ENCODE data around the gene HOXA4. TPM values are rescaled to one million over a fixed set of nuclear protein-coding genes. Genes with fewer than 3 reads are reported as not detected.

Gene HOXA4
- polyA plus RNA-seq, 3 donors, result 0.48 TPM; not detected in 2

DNA sequence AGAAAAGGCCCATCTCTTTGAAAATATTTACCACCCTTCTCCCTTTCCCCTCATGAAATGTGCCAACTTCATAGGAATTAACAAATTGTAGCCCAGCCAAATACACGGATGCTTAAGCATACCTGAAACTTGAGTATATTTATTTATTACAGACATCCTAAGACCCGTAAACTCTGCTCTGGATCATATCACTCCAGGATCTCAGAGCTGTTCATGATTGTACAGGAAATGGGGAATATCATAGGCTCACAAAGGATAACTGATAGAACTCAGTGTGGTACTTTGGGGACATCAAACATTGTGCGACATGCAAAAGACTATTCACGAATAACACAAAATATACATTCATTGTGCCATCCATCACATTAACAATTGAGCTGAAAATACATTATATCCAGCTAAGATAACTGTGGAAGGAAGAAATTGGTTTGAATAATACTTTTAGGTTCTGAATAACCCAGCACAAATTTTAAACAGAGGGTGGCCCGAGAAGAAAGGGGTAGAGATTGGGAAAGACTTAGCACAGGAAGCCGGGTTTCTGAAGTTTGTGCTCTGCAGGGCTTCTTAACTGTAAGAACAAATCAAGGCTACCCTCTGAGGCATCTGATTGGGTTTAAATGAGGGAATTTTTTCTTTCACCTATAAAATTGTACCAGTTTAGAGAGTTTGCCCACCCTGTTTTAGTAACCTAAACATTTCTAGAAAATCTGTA, 37.2 kb downstream of the HOXA4 start:
- H3K4me1 ChIP-seq (ENCODE audit: control insufficient read depth in 1 of 2, insufficient read depth in 2 of 2, low read length in 2 of 2), result peaks cover 32 to 37% of the 10 kb centered on the region in 2 donors
- peak overlapping the region in 1 of 2 donors; percentile 95 for H3K4me3 Mint-ChIP-seq
- peaks cover 0 to 14% of the 10 kb centered on the region in 2 donors for H3K9me3 ChIP-seq (replicated peaks in 1 of 2; ENCODE audit: control insufficient read depth in 1 of 2, insufficient read depth in 1 of 2, low read length in 2 of 2)
- H3K4me2 ChIP-seq (replicated peaks; ENCODE audit: extremely low read depth, low read length, poor library complexity, severe bottlenecking), result no peak overlapping the region
- H3K4me3 ChIP-seq (replicated peaks in 1 of 3; ENCODE audit: low read depth in 2 of 3, low read length in 3 of 3), result no peak overlapping the region
- no peak overlapping the region for H2AFZ ChIP-seq (ENCODE audit: insufficient read depth, low read depth, low read length, poor library complexity, severe bottlenecking)
- TF ChIP-seq, protein P1, sequence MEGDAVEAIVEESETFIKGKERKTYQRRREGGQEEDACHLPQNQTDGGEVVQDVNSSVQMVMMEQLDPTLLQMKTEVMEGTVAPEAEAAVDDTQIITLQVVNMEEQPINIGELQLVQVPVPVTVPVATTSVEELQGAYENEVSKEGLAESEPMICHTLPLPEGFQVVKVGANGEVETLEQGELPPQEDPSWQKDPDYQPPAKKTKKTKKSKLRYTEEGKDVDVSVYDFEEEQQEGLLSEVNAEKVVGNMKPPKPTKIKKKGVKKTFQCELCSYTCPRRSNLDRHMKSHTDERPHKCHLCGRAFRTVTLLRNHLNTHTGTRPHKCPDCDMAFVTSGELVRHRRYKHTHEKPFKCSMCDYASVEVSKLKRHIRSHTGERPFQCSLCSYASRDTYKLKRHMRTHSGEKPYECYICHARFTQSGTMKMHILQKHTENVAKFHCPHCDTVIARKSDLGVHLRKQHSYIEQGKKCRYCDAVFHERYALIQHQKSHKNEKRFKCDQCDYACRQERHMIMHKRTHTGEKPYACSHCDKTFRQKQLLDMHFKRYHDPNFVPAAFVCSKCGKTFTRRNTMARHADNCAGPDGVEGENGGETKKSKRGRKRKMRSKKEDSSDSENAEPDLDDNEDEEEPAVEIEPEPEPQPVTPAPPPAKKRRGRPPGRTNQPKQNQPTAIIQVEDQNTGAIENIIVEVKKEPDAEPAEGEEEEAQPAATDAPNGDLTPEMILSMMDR (IDR thresholded peaks at IDR 0.05), result no peak
- H3K36me3 ChIP-seq (replicated peaks in 1 of 2; ENCODE audit: control insufficient read depth in 1 of 2, insufficient read depth in 2 of 2, low read length in 2 of 2), result no peaks in the 10 kb centered on the region
- H4K20me1 ChIP-seq (ENCODE audit: insufficient read depth, low read length), result peaks cover 14% of the 10 kb centered on the region
- H3K4me1 Mint-ChIP-seq, result peaks cover 41% of the 10 kb centered on the region
- no peak overlapping the region for H3K9ac ChIP-seq (ENCODE audit: insufficient read depth, low read length, poor library complexity, severe bottlenecking)
- H3K27ac Mint-ChIP-seq, result no peak overlapping the region
- DNase-seq, result no peak
- WGBS (ENCODE audit: insufficient coverage), result no CpG with 5 or more reads among the region's 6 CpGs
- H3K27ac ChIP-seq (ENCODE audit: low read depth in 1 of 2, low read length in 2 of 2), result no peak overlapping the region
- peaks cover 0 to 34% (median 16%) of the 10 kb centered on the region in 7 donors for H3K9me3 Mint-ChIP-seq
- H3K27me3 ChIP-seq (ENCODE audit: control insufficient read depth in 2 of 2, insufficient read depth in 2 of 2, low read length in 2 of 2), result peaks cover 71 to 83% of the 10 kb centered on the region in 2 donors
- H3K79me2 ChIP-seq (ENCODE audit: insufficient read depth, low read length), result peaks cover 23% of the 10 kb centered on the region
- peaks cover 78 to 88% (median 81%) of the 10 kb centered on the region in 3 donors for H3K27me3 Mint-ChIP-seq (ENCODE audit: low read depth in 3 of 3)
- H3K36me3 Mint-ChIP-seq, result peaks cover 16 to 36% of the 10 kb centered on the region in 2 donors
- intact Hi-C loops (cut with micrococcal nuclease), result loop anchor here (10.0 kb wide), 1 partner anchor 59 kb away; no protein-coding TSS in a partner anchor

DNA sequence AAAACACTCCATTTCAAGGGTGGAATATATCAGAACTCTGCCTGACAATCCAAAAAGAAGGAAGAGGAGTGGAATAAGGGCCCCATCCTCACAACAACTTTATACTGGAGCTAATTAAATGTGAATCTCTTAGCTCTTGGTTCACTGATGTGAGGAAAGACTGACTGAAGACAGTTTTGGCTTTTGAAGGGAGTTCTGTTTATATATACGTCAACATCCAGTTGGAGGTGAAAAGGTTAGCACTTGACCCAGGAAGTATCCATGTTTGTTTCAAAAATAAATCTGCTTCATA, 37.8 kb downstream of the HOXA4 start:
- WGBS (ENCODE audit: insufficient coverage), result no CpG with 5 or more reads among the region's 1 CpG
- peaks cover 0 to 36% (median 18%) of the 10 kb centered on the region in 7 donors for H3K9me3 Mint-ChIP-seq
- no peak overlapping the region for H3K27ac Mint-ChIP-seq
- DNase-seq, result no peak
- Histone ChIP-seq H3K27ac (ENCODE audit: low read depth in 1 of 2, low read length in 2 of 2) (no peak overlapping the region), H3K4me3 (replicated peaks in 1 of 3; ENCODE audit: low read depth in 2 of 3, low read length in 3 of 3) (no peak overlapping the region), H3K9ac (ENCODE audit: insufficient read depth, low read length, poor library complexity, severe bottlenecking) (no peak overlapping the region), H2AFZ (ENCODE audit: insufficient read depth, low read depth, low read length, poor library complexity, severe bottlenecking) (no peak overlapping the region), H4K20me1 (ENCODE audit: insufficient read depth, low read length) (peaks cover 8% of the 10 kb centered on the region), H3K79me2 (ENCODE audit: insufficient read depth, low read length) (peaks cover 18% of the 10 kb centered on the region), H3K27me3 (ENCODE audit: control insufficient read depth in 2 of 2, insufficient read depth in 2 of 2, low read length in 2 of 2) (peaks cover 73 to 83% of the 10 kb centered on the region in 2 donors), H3K36me3 (replicated peaks in 1 of 2; ENCODE audit: control insufficient read depth in 1 of 2, insufficient read depth in 2 of 2, low read length in 2 of 2) (no peaks in the 10 kb centered on the region), H3K9me3 (replicated peaks in 1 of 2; ENCODE audit: control insufficient read depth in 1 of 2, insufficient read depth in 1 of 2, low read length in 2 of 2) (peaks cover 3 to 19% of the 10 kb centered on the region in 2 donors), H3K4me2 (replicated peaks; ENCODE audit: extremely low read depth, low read length, poor library complexity, severe bottlenecking) (no peak overlapping the region), H3K4me1 (ENCODE audit: control insufficient read depth in 1 of 2, insufficient read depth in 2 of 2, low read length in 2 of 2) (peaks cover 29 to 37% of the 10 kb centered on the region in 2 donors)
- peaks cover 11 to 33% of the 10 kb centered on the region in 2 donors for H3K36me3 Mint-ChIP-seq
- H3K4me3 Mint-ChIP-seq, result peak overlapping the region in 1 of 2 donors; percentile 95
- intact Hi-C loops (cut with micrococcal nuclease), result loop anchor here (10.0 kb wide), 1 partner anchor 58 kb away; no protein-coding TSS in a partner anchor
- H3K27me3 Mint-ChIP-seq (ENCODE audit: low read depth in 3 of 3), result peaks cover 79 to 88% (median 82%) of the 10 kb centered on the region in 3 donors
- TF ChIP-seq, protein P1 (IDR thresholded peaks at IDR 0.05), result no peak
- peaks cover 39% of the 10 kb centered on the region for H3K4me1 Mint-ChIP-seq
